Embryonic facial prominence (tissue), 1 donor: ENCODE measurements around the gene LCN10.
"Not testable (repeated sequence)": the region's sequence is repeated elsewhere in the genome, so short reads cannot be mapped to it uniquely, and the experiment has no call there.

Experiments
- DNase-seq: peaks from one replicate; pipeline ENCODE4 v3.0.0-alpha.2; 2016; ENCODE audit errors: extremely low spot score

Gene LCN10

DNA sequence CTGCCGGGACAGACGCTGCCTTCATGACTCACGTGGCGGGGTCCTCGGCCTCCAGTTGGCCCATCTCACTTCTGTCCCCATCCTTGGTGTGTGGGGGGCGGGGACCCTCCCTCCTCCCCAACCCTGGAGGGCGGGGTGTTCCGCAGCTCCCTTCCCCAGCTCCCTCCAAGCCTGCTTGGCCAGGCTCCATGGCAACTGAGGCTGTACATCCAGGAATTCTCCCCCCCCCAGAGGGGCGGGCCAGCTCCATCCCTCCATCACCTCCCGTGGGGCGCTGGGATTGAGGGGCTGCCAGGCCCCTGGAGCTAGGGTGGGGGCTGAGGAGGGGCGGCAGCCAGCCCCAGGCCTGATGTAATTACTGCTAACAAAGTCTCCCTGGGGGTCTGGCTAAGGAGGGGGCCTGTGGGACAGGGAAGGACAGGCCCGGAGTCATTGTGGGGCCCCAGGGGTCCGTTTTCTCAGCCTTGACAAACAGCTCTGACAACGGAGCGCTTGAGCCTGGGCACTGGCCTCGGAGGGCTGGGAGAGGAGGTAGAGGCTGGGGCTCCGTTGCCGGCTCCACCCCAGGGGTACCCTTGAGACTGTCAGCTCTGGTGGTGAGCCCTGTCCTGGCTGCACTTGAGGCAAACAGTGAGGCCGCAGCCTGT, 22.4 kb downstream of the LCN10 start:
- no peak for DNase-seq

DNA sequence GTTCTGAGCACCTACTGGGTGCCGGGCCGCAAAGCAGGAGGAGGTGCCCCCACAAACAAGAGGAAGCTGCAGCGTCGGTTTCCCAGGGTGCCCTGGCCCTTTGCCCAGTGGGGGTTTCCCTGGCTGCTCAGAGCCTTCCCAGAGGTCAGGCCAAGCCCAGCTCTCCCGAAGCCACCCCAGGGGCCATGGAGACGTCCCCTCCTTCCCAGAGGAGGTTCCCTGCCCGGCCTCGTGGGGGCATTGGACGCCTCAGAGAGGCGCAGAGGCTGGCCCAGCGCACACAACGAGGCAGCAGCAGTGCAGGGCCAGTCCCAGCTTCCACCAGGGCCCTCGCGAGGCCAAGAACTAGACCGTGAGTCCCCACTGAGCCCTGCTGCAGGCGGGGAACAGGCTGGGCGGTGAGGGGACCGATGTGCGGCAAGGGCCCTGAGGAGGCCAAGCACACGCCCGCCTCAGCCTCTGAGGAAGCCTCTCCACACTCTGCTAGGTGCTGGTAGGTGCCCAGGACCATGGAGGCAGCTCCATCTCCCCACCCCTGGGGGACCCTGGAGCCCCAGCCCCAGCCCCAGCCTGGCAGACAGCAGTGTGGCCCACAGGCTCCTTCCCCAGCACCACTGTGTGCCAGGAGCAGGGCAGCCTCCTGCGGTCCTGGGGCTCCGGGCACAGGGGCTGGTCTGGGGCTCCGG, 23.4 kb downstream of the LCN10 start:
- DNase-seq = no peak

DNA sequence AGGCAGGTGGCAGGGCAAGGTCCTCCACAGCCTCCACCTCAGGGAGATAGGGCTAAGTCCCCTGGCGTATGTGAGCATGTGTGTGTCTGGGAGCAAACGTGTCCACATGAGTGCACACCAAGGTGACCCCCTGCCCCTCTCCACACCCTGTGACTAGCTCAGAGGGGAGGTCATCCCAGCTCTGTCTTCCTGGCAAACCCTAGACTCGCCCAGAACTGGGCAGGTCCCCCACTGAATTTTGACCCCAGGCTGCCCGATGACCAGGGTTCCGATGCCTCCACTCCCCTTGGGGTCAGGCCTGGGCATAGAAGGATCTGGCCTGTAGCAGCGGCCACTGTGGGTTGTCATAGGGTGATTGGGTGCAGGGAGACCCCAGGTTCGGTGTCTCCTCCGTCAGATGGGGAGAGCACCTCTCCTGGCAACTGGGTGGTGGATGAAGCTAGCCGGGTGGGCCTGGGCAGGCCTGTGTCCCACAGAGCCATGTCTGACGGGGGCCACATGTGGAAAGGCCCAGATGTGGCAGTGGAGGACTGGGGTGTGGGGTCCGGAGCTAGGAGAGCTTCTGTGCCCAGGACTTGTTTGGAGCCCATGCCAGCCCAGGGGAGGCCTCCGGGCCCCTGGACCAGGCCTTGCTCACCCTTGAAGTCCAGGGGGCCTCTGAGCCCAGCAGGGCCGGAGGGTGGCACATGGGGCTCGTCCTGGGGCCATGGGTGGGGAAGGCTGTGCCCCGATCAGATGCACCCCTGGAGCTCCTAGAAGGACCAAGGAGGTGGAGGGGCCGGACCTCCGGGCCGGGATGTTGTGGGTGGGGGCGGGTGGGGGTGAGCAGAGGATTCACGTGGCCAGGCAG, 24.2 kb downstream of the LCN10 start:
- DNase-seq = no peak

DNA sequence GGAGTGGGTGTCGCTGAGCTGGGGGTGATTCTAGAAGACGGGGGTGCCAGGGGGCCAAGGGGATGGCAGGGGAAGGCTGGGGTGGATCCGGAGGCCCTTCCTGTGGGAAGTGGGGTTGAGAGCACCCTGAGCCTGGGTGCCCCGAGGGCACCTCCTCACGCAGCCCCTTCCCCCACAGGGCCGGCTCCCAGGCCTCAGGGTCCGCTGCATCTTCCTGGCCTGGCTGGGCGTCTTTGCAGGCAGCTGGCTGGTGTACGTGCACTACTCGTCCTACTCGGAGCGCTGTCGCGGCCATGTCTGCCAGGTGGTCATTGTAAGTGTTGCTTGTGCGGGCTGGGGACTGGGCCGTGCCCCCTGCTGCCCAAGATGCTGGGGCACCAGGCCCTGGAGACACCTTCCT, 25.3 kb downstream of the LCN10 start:
- no peak for DNase-seq

DNA sequence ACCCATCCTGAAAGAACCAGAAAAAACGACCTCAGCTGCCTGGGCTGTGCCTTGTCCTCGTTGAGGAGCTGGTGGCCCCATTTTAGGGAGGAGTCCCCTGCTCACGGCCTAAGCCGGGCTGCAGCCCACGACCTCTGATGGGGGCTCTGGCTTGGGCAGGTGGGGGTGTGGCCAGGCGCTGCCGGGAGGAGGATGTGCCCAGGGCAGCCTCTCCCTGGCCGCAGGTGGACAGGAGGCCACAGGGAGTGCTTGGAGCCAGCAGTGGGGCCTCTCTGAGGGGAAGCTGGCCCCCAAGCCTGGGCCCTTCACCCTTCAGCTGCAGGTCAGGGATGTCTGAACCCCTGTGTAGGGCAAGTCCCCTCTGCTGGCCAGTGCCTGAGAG, 27.9 kb downstream of the LCN10 start:
- DNase-seq = no peak

DNA sequence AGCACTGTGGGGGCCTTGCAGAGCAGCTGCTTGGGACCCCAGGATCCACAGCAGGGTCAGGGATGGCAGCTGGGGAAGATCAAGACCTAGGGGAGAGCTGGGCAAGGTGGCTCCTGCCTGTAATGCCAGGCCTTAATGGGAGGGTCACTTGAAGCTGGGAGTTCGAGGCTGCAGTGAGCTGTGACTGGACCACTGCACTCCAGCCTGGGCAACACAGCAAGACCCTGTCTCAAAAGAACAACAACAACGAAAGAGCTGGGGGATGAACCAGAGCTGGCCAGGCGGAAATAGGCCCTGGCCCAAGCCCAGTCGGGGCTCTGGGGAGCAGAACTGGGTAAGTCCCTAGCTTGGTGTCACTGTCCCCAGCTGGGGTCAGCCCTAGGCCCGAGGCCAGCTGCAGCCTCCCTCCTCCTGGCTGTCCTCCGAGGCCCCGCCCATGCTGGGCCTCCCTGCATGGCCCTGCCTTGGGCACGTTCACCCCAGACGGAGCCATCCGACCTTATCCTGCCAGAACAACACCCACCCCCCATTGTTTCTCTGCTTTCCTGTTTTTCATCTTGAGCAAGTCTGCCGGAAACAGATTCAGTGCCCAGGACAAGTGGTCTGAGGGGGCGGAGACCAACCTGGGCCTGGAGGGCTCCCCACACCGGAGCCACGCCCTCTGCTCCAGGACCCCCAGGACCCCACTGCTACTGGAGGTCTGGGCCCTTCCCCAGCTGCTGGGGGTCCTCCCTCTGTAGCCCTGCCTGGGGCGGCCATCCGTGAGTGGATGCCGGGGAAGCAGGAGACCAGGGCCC, 28.4 kb downstream of the LCN10 start:
- DNase-seq = no peak

DNA sequence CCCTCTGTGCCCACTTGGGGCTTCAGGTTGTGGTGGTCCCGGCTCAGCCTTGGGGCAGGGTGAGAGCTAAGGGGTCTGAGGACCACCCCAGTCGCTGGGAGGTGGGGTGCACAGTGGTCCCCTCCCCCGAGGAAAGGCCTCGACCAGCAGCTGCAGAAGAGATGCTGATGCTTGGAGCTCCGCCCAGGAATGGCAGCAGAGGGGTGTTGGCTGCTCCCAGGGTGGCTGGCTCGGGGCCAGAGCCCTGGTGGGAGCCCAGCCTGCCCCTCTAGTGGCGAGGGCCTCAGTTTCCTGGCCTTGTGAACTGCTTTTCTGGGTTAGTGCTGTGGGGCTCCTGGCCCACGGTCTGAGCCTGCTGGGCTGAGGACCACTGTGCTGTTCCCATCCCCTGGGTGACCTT, 29.2 kb downstream of the LCN10 start:
- DNase-seq = no peak

DNA sequence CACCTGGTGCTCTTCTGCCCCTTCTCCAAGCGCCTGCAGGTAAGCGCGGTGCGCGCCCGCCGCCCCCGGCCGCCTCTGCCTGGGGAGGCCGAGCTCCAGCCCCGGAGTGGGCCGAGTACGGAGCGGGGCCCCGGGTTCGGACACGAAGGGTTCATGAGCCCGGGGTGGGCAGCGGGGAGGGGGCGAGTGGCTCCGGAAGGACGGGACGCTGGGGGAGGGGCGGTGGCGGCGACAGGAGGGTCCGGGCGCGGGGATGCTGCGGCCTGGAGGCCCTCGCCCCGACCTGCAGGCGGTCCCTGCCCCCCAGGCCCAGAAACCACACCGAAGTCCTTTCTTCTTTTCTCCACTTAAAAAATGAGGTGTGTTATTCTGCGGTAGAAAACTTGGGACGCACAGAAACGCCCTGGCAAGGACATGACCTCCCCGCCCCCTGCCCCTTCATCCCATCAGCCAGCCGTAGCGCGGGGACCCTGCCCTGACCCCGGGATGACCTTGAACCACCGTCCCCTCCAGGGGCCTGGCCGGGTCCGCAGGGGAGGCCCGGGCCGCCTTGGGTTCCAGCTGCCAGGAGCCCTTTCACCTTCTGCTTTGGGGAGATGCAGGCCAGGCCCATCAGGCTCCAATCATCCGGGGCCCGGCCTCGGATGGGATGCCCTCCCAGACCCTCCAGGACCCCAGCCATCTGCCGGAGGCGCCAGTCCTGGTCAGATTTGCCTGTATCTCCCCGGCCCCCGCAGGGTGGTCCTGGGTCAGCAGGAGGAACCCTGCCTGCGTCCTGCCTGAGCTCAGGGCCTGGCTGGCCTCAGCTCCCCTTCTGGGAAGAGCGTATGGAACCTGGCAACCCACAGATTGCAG, 29.8 kb downstream of the LCN10 start:
- DNase-seq = no peak

DNA sequence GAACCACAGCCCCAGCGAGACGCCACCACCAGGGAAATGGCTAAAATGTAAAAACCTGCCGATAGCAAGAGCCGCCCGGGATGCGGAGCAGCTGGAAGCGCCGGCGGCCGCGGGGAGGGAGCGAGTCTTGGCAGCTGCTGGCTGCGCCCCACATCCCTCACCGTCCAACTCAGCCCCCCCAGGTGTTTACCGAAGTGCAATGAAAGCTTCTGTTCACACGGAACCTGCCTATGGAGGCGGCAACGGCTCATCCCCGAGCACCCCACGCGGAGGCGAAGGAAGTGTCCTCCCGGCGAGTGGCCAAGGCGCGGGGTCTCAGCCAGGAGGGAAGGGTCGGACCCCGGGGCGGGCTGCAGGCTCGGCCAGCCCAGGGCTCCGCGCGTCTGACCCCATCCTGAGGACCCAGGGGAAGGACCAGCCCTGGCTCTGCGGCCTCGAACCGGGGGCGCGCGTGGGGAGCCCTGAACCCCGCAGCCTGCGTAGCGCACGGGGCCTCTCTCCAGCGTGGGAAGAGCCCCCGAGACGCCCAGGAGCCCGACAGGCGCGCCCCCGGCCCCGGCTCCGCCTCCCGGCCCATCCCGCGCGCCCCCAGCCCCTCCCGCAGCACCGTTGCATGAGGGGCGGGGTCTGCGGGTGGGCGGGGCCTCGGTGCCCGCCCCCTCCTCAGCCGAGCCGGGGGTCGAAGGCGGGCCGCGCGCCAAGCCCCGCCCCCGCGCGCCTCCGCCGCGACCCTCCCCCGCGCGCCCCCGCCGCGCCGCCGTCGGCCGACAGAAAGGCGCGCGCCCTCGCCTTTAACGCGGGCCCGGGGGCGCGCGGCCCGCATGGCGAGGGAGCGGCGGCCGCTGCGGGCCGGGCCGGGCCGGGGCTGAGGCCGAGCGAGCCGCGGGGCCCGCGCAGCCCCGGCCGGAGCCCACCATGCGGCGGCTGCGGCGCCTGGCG, 30.7 kb downstream of the LCN10 start, which contains the start of gene DIPK1B:
TSS of gene DIPK1B (plus strand) at position 822 of the 939 bp plus-strand sequence. CDS start at position 916, 94 bp downstream.
- DNase-seq = no peak

DNA sequence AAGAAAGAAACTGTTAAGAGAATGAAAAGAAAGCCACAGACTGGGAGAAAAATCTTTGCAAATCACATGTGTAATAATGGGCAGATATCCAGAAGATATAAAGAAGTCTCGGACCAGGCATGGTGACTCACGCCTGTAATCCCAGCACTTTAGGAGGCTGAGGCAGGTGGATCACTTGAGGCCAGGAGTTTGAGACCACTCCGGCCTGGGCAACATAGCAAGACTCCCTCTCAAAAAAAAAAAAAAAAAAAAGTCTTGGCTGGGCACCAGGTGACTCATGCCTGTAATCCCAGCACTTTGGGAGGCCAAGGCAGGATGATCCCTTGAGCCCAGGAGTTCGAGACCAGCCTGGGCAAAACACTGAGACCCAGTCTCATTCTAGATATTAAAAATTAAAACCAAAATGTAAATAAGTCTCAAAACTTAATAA, 31.5 kb downstream of the LCN10 start:
- DNase-seq = not testable (repeated sequence)

DNA sequence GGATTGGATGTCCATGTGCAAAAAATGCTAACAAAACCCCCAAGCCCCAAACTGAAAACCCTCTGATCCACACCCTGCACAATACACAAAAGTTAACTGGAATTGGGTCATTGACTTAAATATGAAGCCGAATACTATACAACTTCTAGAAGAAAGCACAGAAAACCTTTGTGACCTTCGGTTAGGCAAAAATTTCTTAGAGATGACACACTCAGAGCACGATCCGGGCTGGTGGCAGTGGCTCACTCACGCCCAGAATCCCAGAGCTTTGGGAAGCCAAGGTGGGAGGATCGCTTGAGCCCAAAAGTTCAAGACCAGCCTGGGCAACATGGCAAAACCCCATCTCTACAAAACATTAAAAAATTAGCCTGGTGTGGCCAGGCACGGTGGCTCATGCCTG, 32.2 kb downstream of the LCN10 start:
- DNase-seq = no peak

DNA sequence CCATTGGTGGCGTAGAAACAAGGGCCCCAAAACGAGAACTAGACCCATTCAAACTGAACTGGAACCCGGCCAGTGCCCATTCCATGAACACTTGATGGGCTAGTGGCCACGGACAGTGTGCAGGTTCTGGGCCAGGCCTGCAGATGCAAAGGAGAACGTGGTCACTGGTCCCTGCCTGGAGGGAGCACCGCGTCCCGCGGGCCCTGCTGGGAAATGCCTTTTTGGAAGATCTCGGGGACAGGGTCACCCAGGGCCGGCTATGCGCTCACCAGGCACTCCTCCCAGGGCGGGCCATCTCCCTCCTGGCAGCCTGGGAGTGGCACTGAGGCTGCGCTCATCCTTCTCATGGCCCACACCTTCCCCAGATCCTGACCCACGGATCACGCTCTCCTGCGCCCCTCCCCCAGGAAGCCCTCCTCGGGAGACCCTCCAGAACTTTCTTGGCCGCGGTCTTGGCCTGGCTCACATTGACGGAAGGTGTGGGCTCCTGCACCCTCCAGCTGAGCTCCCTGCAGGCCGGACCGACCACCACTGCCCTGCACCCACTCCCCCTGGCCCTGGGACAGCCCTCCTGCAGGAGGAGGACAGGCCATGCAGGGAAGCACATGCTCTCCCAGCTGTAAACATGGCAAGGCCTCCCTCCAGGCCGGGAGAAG, 33.2 kb downstream of the LCN10 start:
- no peak for DNase-seq

DNA sequence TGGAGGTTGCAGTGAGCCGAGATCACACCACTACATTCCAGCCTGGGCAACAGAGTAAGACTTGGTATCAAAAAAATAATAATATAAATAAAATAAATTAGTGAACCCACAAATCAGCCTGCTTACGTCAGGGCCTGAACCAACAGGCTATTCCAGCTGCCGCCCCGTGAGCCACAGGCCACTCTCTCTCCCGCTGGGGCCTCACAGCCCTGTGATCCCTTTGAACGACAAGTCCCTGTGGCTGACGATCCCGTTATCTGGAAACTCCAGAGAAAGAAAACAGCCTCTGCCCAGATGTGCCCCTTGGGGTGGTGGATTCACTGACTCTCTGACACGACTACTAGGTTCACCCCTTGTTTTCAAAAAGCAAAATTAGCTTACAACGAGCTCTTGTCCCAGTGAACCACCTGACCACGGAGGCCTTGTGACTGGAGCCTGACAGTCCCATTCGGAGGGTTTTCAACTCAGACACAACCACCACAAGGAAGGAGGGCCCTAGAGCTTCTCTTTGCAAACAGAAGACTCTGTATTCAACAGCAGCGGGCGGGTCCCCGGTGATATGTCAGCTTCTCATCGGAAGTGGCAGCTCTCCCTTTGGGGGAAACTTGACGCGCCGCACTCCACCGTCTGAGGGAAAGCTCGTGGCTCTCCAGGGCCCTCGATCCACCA, 34.8 kb downstream of the LCN10 start:
- DNase-seq = no peak

DNA sequence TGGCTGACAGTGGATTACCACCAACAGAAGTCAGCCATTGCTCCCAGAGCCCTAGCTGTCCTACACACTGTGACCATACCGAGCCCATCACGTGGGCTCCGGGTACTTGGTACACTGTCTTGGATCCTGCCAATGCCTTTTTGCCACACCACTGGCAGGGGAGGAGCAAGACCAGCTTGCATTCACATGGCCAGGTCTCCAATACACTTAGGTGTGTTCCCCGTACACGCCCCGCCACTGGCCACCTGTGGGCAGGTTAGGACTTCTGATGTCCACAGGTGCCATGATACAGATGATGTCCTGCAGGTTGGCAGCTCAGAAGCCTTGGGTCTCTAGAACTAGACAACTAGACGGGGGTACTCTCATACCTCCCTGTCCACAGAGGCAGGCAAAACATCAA, 35.7 kb downstream of the LCN10 start:
- no peak for DNase-seq

DNA sequence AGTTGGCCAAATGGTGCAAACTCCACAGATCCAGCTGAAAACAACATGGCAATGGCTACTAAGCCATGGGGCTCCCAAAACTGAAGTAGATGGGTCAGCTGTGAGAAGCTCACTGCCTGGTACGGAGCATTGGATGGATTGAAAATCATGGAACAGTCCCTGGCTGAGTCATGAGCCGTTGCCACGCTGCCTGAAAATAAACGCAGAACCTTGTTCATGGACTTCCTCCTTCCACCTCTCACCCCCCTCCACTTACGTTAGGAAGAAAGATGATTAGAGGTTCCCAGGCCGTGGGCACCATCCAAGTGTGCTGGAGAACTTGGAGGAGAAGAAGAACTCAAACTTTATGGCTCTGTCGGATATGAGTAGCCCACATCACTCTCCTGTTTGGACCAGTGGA, 37.2 kb downstream of the LCN10 start:
- no peak for DNase-seq

DNA sequence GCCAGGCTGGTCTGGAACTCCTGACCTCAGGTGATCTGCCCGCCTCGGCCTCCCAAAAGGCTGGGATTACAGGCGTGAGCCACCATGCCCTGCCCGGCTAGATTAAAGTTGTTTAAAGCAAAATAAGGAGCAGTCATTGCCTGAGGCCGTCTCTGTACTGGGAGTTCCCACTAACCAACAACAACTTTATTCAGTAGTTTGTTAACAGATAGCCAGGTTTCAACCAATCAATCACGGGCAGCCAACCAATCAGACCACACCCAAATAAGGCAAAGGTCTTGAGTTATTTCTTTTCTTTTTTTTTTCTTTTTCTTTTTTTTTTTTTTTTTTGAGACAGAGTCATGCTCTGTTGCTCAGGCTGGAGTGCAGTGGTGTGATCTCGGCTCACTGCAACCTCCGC, 38.0 kb downstream of the LCN10 start:
- not testable (repeated sequence) for DNase-seq

DNA sequence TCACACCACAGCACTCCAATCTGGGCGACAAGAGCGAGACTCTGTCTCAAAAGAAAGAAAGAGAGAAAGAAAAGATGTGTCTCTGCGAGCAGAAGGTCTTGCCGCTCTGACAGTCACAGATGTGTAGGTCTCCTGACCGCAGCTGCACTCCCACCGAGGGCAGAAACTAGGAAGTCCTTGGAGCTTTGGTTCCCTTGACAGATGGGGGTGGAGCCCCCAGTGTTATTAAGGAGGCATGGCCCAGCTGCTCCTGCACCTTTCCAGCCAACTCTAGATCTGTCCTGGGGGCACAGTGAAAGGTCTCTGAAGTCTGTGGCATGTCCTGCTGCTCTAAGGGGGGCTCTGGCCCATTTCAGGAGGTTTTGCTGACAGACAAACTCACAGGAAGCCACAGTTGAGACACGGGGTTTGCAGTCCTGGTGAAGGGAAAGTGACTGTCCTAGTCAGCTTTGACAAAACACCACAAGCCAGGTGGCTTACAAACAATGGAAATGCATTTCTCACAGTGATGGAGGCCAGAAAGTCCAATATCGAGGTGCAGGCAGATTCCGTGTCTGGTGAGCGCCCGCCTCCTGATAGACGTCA, 39.4 kb downstream of the LCN10 start:
- no peak for DNase-seq

DNA sequence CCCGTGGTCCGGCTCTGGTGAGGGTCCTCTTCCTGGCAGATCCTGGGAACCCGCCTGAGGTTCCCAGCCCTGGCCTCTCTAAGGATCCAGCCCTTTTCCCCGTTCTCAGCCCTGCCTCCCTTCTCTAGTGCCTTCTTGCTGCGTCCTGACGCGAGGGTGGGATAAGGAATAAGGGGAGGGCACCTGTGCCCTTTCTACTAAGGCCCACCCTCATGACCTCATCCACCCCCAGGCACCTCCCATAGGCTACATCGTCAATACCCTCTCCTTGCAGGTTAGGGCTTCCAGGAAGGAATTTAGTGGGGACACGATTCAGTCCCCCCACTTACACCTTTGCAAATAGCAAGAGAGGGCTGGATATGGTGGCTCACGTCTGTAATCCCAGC, 41.1 kb downstream of the LCN10 start:
- no peak for DNase-seq
